ENCODE measurements around the gene MYT1. TPM values are rescaled to one million over a fixed set of nuclear protein-coding genes. Genes with fewer than 3 reads are reported as not detected.
"Not testable (repeated sequence)": the region's sequence is repeated elsewhere in the genome, so short reads cannot be mapped to it uniquely, and the experiment has no call there.

The MYT1 gene
- total and polyA plus RNA-seq, 2 of the 13 experiments (the other 11 are each of a cell fraction or from before 2014, with no cell fraction given) = 0.58 to 2.5 TPM

GRCh38 chr20:64286447-64287263, 122.4 kb downstream of the MYT1 start:
- FAIRE-seq (peak; percentile 68), ATAC-seq (peak; percentile 25; the same call in 2 of the 3 replicates)
- intact Hi-C loops (cut with micrococcal nuclease; ENCODE audit: unreplicated experiment); H3K4me3 ChIP-seq (replicated peaks in 1 of 3; ENCODE audit: insufficient read depth in 1 of 3, low read depth in 2 of 3, low read length in 3 of 3); H3K27ac ChIP-seq (ENCODE audit: extremely low read length, insufficient read depth, low read length); H3K9ac ChIP-seq (ENCODE audit: insufficient read depth, low read depth, low read length); H3K36me3 ChIP-seq (replicated peaks in 1 of 2; ENCODE audit: control insufficient read depth in 1 of 2, insufficient read depth in 2 of 2, low read length in 2 of 2); H3K79me2 ChIP-seq (ENCODE audit: insufficient read depth, low read length); in situ Hi-C loops (cut with HindIII; ENCODE audit: extremely low pct_ligation_motif_present, low pct_unique_long_range_greater_than_20kb); DNase-seq (ENCODE audit: low spot score); H3K27me3 ChIP-seq (ENCODE audit: control insufficient read depth in 1 of 2, insufficient read depth in 2 of 2, low read length in 2 of 2); H3K4me2 ChIP-seq (ENCODE audit: low read depth, low read length); H3K4me1 ChIP-seq (ENCODE audit: insufficient read depth, low read length); BruUV-seq (replicated peaks); H4K20me1 ChIP-seq (ENCODE audit: insufficient read depth, low read length); H2AFZ ChIP-seq (ENCODE audit: low read length); TF ChIP-seq NR2F6 (CRISPR knock-in tag; IDR thresholded peaks at IDR 0.05): not testable (repeated sequence)
- TF ChIP-seq HNRNPK (IDR thresholded peaks at IDR 0.05; ENCODE audit: low read depth, low read length, poor library complexity, severe bottlenecking) (peak; percentile 0), NR2F6 (IDR thresholded peaks at IDR 0.05) (peak; percentile 41), NR2F2 (IDR thresholded peaks at IDR 0.05; ENCODE audit: borderline replicate concordance, low read depth) (peak; percentile 65; the same call in 1 of the 2 replicates), PCBP2 (optimal IDR thresholded peaks at IDR 0.05; ENCODE audit: low read depth, low read length, poor library complexity, severe bottlenecking) (peak; percentile 97)
- CTCF ChIA-PET (ENCODE audit: low intra/inter-chr PET ratio, low total read pairs) = interaction anchor here (0.8 to 3.2 kb wide), 9 partner anchors 31 to 185 kb away, joined by 3 to 34 read pairs (median 8); partner anchors contain the start of gene PCMTD2
- POLR2A ChIA-PET = interaction anchor here (0.7 kb wide), 1 partner anchor 64 kb away, joined by 3 read pairs; no protein-coding TSS in a partner anchor
- H3K9me3 ChIP-seq (ENCODE audit: low read length) = peaks cover 23% of the 10 kb centered on the region
- 82% methylated on average over 29 of the region's 30 CpGs for WGBS (ENCODE audit: low lambda C conversion rate)

GRCh38 chr20:64287264-64287590, 123.0 kb downstream of the MYT1 start:
- H3K4me1 ChIP-seq (ENCODE audit: insufficient read depth, low read length); intact Hi-C loops (cut with micrococcal nuclease; ENCODE audit: unreplicated experiment); H3K79me2 ChIP-seq (ENCODE audit: insufficient read depth, low read length); BruUV-seq (replicated peaks); H4K20me1 ChIP-seq (ENCODE audit: insufficient read depth, low read length); H3K9ac ChIP-seq (ENCODE audit: insufficient read depth, low read depth, low read length); H3K36me3 ChIP-seq (replicated peaks in 1 of 2; ENCODE audit: control insufficient read depth in 1 of 2, insufficient read depth in 2 of 2, low read length in 2 of 2); H3K27me3 ChIP-seq (ENCODE audit: control insufficient read depth in 1 of 2, insufficient read depth in 2 of 2, low read length in 2 of 2); H3K4me2 ChIP-seq (ENCODE audit: low read depth, low read length); DNase-seq (ENCODE audit: low spot score); POLR2A ChIA-PET; H3K27ac ChIP-seq (ENCODE audit: extremely low read length, insufficient read depth, low read length); H3K4me3 ChIP-seq (replicated peaks in 1 of 3; ENCODE audit: insufficient read depth in 1 of 3, low read depth in 2 of 3, low read length in 3 of 3); CTCF ChIA-PET (ENCODE audit: low intra/inter-chr PET ratio, low total read pairs); FAIRE-seq; in situ Hi-C loops (cut with HindIII; ENCODE audit: extremely low pct_ligation_motif_present, low pct_unique_long_range_greater_than_20kb); ATAC-seq; H2AFZ ChIP-seq (ENCODE audit: low read length); TF ChIP-seq NR2F6 (CRISPR knock-in tag; IDR thresholded peaks at IDR 0.05): not testable (repeated sequence)
- peaks cover 23% of the 10 kb centered on the region for H3K9me3 ChIP-seq (ENCODE audit: low read length)
- WGBS (ENCODE audit: low lambda C conversion rate) = 97% methylated on average over 3 of the region's 3 CpGs
- peak; percentile 10; the same call in 1 of the 2 replicates for TF ChIP-seq NR2F6 (IDR thresholded peaks at IDR 0.05)
- peak; percentile 78 for TF ChIP-seq PCBP2 (optimal IDR thresholded peaks at IDR 0.05; ENCODE audit: low read depth, low read length, poor library complexity, severe bottlenecking)

Small RNAs within 50 kb of the gene (small RNA-seq; reads per million reads assigned to genes)
- gene AL137028.2 (ENCODE audit: insufficient read depth in 2 of 3, insufficient read length in 3 of 3, low read depth in 2 of 3, low replicate concordance in 1 of 3) = 0 to 0.33 (median 0) reads per million in 3 experiments

Other genes with a start within 250 kb of the MYT1 start
- 48.0 and 50.2 TPM in 2 replicates for gene UCKL1, start 208.0 kb upstream of the MYT1 start, total RNA-seq (2016; rRNA removed; fragmentation: Illumina TruSeq; extraction: Trizol)
- 126 and 168 TPM in 2 replicates for gene UCKL1, start 208.0 kb upstream of the MYT1 start, polyA plus RNA-seq (2011; rRNA removed)
- 22.0 and 30.6 TPM in 2 replicates for gene ZNF512B, start 194.5 kb upstream of the MYT1 start, total RNA-seq (2016; rRNA removed; fragmentation: Illumina TruSeq; extraction: Trizol)
- gene ZNF512B, start 194.5 kb upstream of the MYT1 start, polyA plus RNA-seq (2011; rRNA removed) = 11.5 and 16.4 TPM in 2 replicates
- gene SAMD10, start 184.8 kb upstream of the MYT1 start, total RNA-seq (2016; rRNA removed; fragmentation: Illumina TruSeq; extraction: Trizol) = 5.1 and 6.1 TPM in 2 replicates
- gene SAMD10, start 184.8 kb upstream of the MYT1 start, polyA plus RNA-seq (2011; rRNA removed) = 11.0 and 11.8 TPM in 2 replicates
- 101 and 127 TPM in 2 replicates for gene PRPF6, start 183.3 kb upstream of the MYT1 start, total RNA-seq (2016; rRNA removed; fragmentation: Illumina TruSeq; extraction: Trizol)
- 63.7 and 65.3 TPM in 2 replicates for gene PRPF6, start 183.3 kb upstream of the MYT1 start, polyA plus RNA-seq (2011; rRNA removed)
- 36.8 and 80.0 TPM in 2 replicates for gene C20orf204, start 128.3 kb upstream of the MYT1 start, total RNA-seq (2016; rRNA removed; fragmentation: Illumina TruSeq; extraction: Trizol)
- gene C20orf204, start 128.3 kb upstream of the MYT1 start, polyA plus RNA-seq (2011; rRNA removed) = 22.1 and 27.2 TPM in 2 replicates
- 1.3 and 1.9 TPM in 2 replicates for gene SOX18, start 114.8 kb upstream of the MYT1 start, total RNA-seq (2016; rRNA removed; fragmentation: Illumina TruSeq; extraction: Trizol)
- 1.6 and 2.0 TPM in 2 replicates for gene SOX18, start 114.8 kb upstream of the MYT1 start, polyA plus RNA-seq (2011; rRNA removed)
- gene TCEA2, start 101.3 kb upstream of the MYT1 start, total RNA-seq (2016; rRNA removed; fragmentation: Illumina TruSeq; extraction: Trizol) = 25.9 and 33.7 TPM in 2 replicates
- gene TCEA2, start 101.3 kb upstream of the MYT1 start, polyA plus RNA-seq (2011; rRNA removed) = 28.1 and 36.8 TPM in 2 replicates
- 10.2 and 10.7 TPM in 2 replicates for gene RGS19, start 84.9 kb upstream of the MYT1 start, total RNA-seq (2016; rRNA removed; fragmentation: Illumina TruSeq; extraction: Trizol)
- 11.9 and 14.7 TPM in 2 replicates for gene RGS19, start 84.9 kb upstream of the MYT1 start, polyA plus RNA-seq (2011; rRNA removed)
- 0.27 and 0.35 TPM in 2 replicates for gene OPRL1, start 84.4 kb upstream of the MYT1 start, total RNA-seq (2016; rRNA removed; fragmentation: Illumina TruSeq; extraction: Trizol)
- gene OPRL1, start 84.4 kb upstream of the MYT1 start, polyA plus RNA-seq (2011; rRNA removed) = 0.71 and 0.77 TPM in 2 replicates
- not detected in 2 replicates for gene LKAAEAR1, start 80.1 kb upstream of the MYT1 start, total RNA-seq (2016; rRNA removed; fragmentation: Illumina TruSeq; extraction: Trizol)
- not detected in 2 replicates for gene LKAAEAR1, start 80.1 kb upstream of the MYT1 start, polyA plus RNA-seq (2011; rRNA removed)
- not detected in 2 replicates for gene NPBWR2, start 56.9 kb upstream of the MYT1 start, total RNA-seq (2016; rRNA removed; fragmentation: Illumina TruSeq; extraction: Trizol)
- not detected in 2 replicates for gene NPBWR2, start 56.9 kb upstream of the MYT1 start, polyA plus RNA-seq (2011; rRNA removed)
- gene PCMTD2, start 91.3 kb downstream of the MYT1 start, total RNA-seq (2016; rRNA removed; fragmentation: Illumina TruSeq; extraction: Trizol) = 47.0 and 50.5 TPM in 2 replicates
- 66.3 and 76.9 TPM in 2 replicates for gene PCMTD2, start 91.3 kb downstream of the MYT1 start, polyA plus RNA-seq (2011; rRNA removed)

Data from HepG2 (cell line).